Activated T-helper 17 cell treated with anti-CD3 and anti-CD28 coated beads, Interleukin-2, amount 50 U/mL, for 72 hours (primary cell): ENCODE measurements around the gene ABHD8. TPM values are rescaled to one million over a fixed set of nuclear protein-coding genes. Genes with fewer than 3 reads are reported as not detected.

Experiments
- ATAC-seq: fragments of 150-1000 bp; cut with Tn5 transposase; replicated peaks from 2 replicates; pipeline ENCODE4 v1.10.0; 2021; ENCODE audit warnings: mild to moderate bottlenecking, moderate library complexity
- H3K27ac Mint-ChIP-seq: one replicate; pipeline ENCODE4 v1.8.0; 2022; ENCODE audit warnings: mixed read lengths
- H3K27me3 Mint-ChIP-seq: one replicate; pipeline ENCODE4 v1.8.0; 2022; ENCODE audit warnings: mixed read lengths
- H3K36me3 Mint-ChIP-seq: one replicate; pipeline ENCODE4 v1.8.0; 2022; ENCODE audit warnings: low read depth, mild to moderate bottlenecking, mixed read lengths
- H3K4me1 Mint-ChIP-seq: one replicate; pipeline ENCODE4 v1.8.0; 2022; ENCODE audit warnings: mixed read lengths
- H3K4me3 Mint-ChIP-seq: one replicate; pipeline ENCODE4 v1.8.0; 2022; ENCODE audit warnings: mild to moderate bottlenecking, mixed read lengths
- H3K9me3 Mint-ChIP-seq: one replicate; pipeline ENCODE4 v1.8.0; 2022; ENCODE audit warnings: mixed read lengths
- total RNA-seq, 2 donors: library from RNA; stranded (reverse); gene quantifications; one replicate each; pipeline ENCODE4 v1.2.3, GENCODE V29; 2022

ABHD8 gene
- 1 to 10 TPM; 8.0 to 8.5 TPM for total RNA-seq

GRCh38 chr19:17303167-17303939, at the start of gene ABHD8:
ABHD8 (minus strand) TSS chr19:17303425; CDS start chr19:17301616, 1,809 bp downstream.
- H3K36me3 Mint-ChIP-seq, result no peaks in the 10 kb centered on the region
- peaks cover 4% of the 10 kb centered on the region for H3K4me1 Mint-ChIP-seq
- peak within 1 kb of the TSS; percentile 86 for H3K4me3 Mint-ChIP-seq
- no peaks in the 10 kb centered on the region for H3K27me3 Mint-ChIP-seq
- peak within 1 kb of the TSS; percentile 71 for H3K27ac Mint-ChIP-seq
- ATAC-seq, result peak; percentile 78
- H3K9me3 Mint-ChIP-seq, result no peaks in the 10 kb centered on the region

GRCh38 chr19:17352608-17353280, 49.5 kb upstream of the ABHD8 start:
- no peak for ATAC-seq
- Mint-ChIP-seq H3K27me3 (peaks cover 19% of the 10 kb centered on the region), H3K4me3 (no peak overlapping the region), H3K4me1 (no peaks in the 10 kb centered on the region), H3K9me3 (no peaks in the 10 kb centered on the region), H3K36me3 (no peaks in the 10 kb centered on the region), H3K27ac (no peak overlapping the region)

- Mint-ChIP-seq H3K27ac (no peak overlapping the region), H3K9me3 (no peaks in the 10 kb centered on the region), H3K36me3 (no peaks in the 10 kb centered on the region), H3K4me3 (no peak overlapping the region), H3K27me3 (peaks cover 21% of the 10 kb centered on the region), H3K4me1 (no peaks in the 10 kb centered on the region)
- ATAC-seq, result no peak
Measured at GRCh38 chr19:17351815-17352435, 48.7 kb upstream of the ABHD8 start.

DNA sequence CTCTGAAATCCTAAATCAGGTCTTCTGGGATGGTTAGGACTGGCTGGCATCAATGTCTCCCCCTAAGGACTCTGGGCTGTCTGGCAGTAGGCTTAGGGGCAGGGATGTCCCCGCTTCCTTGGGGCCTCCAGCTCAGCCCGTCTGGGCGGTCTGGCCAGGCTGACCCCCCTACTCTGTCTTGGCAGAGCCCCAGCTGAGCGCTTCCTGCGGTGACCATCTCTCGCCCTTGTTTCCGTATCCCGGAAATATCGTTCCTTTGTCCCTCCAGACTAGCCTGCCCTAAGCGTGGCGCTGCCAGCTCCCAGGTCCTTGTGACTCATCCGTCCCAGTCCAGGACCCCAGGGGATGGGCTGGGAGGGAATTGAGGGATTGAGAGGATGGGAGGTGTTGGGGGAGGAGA, 45.5 kb upstream of the ABHD8 start:
- Mint-ChIP-seq H3K9me3 (no peaks in the 10 kb centered on the region), H3K4me3 (no peak overlapping the region), H3K27me3 (peaks cover 20% of the 10 kb centered on the region), H3K27ac (no peak overlapping the region), H3K4me1 (peaks cover 6% of the 10 kb centered on the region), H3K36me3 (no peaks in the 10 kb centered on the region)
- no peak for ATAC-seq

DNA sequence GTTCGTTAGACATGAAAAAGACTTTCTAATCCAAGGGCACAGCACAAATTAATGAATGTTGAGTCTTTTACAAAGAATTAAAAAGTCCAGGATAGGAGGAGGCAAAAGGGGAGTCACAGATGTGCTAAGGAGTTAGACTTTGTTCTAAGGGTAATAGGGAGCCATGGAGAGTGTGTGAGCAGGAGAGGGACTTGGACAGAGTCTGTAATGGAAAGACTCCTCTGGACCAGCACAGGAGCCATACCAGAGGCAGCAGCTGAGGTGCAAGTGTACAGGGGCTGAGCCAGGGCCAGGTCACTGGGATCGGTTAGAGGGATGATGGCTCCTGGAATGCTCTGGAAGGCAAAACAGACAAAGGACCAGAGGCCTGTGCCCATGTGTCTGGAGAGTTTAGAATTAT, 44.7 kb upstream of the ABHD8 start:
- Mint-ChIP-seq H3K4me1 (peaks cover 6% of the 10 kb centered on the region), H3K27me3 (peaks cover 13% of the 10 kb centered on the region), H3K27ac (no peak overlapping the region), H3K36me3 (no peaks in the 10 kb centered on the region), H3K9me3 (no peaks in the 10 kb centered on the region), H3K4me3 (no peak overlapping the region)
- no peak for ATAC-seq

DNA sequence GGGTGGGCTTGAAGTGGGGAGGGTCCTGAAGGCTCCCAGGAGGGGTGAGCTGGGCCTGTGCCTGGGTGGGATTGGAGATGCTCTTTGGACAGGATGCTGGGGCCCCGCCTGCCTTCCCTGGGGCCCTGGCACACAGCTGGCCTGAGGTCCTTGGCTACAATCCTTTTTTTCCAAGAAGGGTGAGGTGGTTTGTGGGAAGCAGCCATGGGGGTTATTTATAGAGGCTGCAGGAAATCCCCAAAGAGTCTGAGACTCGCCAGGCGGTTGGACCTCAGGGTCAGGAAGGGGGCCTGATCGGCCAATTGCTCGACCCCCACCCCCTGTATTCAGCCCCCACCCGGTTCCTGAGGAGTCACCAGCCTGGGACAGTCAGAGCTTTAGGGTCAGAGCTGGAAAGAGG, 44.1 kb upstream of the ABHD8 start:
- H3K36me3 Mint-ChIP-seq, result no peaks in the 10 kb centered on the region
- H3K27me3 Mint-ChIP-seq, result peaks cover 13% of the 10 kb centered on the region
- ATAC-seq, result no peak
- H3K9me3 Mint-ChIP-seq, result no peaks in the 10 kb centered on the region
- no peak overlapping the region for H3K27ac Mint-ChIP-seq
- no peak overlapping the region for H3K4me3 Mint-ChIP-seq
- H3K4me1 Mint-ChIP-seq, result peaks cover 6% of the 10 kb centered on the region

GRCh38 chr19:17346109-17346671, 43.0 kb upstream of the ABHD8 start:
- Mint-ChIP-seq H3K36me3 (no peaks in the 10 kb centered on the region), H3K4me3 (no peak overlapping the region), H3K9me3 (no peaks in the 10 kb centered on the region), H3K4me1 (peaks cover 6% of the 10 kb centered on the region), H3K27ac (peak overlapping the region; percentile 41), H3K27me3 (peaks cover 9% of the 10 kb centered on the region)
- ATAC-seq, result peak; percentile 99

- H3K27me3 Mint-ChIP-seq, result no peaks in the 10 kb centered on the region
- H3K36me3 Mint-ChIP-seq, result no peaks in the 10 kb centered on the region
- H3K27ac Mint-ChIP-seq, result no peak overlapping the region
- no peak overlapping the region for H3K4me3 Mint-ChIP-seq
- no peak for ATAC-seq
- peaks cover 11% of the 10 kb centered on the region for H3K4me1 Mint-ChIP-seq
- H3K9me3 Mint-ChIP-seq, result no peaks in the 10 kb centered on the region
Measured at GRCh38 chr19:17341845-17342244, 38.6 kb upstream of the ABHD8 start.

DNA sequence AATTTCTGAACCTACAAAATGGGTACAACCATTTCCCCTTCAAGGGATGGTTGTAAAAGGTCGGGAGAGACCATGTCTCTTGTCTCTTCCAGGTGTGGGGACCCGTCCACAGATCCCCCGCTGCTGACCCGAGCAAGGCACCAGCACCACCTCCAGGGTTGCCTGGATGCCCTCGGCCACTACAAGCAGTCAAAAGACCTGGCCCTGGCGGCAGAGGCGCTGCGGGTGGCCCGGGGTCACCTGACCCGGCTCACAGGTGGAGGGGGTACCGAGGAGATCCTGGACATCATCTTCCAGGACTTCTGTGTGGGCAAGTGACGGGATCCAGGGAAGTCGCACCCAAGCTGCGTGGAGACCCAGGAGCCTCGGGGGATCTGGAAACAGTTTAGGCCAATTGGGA, 38.2 kb upstream of the ABHD8 start:
- no peaks in the 10 kb centered on the region for H3K27me3 Mint-ChIP-seq
- no peaks in the 10 kb centered on the region for H3K36me3 Mint-ChIP-seq
- no peak for ATAC-seq
- H3K4me1 Mint-ChIP-seq, result peaks cover 10% of the 10 kb centered on the region
- no peak overlapping the region for H3K27ac Mint-ChIP-seq
- H3K4me3 Mint-ChIP-seq, result no peak overlapping the region
- H3K9me3 Mint-ChIP-seq, result no peaks in the 10 kb centered on the region

GRCh38 chr19:17340871-17341357, 37.7 kb upstream of the ABHD8 start:
- Mint-ChIP-seq H3K9me3 (no peaks in the 10 kb centered on the region), H3K4me1 (peaks cover 5% of the 10 kb centered on the region), H3K4me3 (no peak overlapping the region), H3K27me3 (no peaks in the 10 kb centered on the region), H3K36me3 (no peaks in the 10 kb centered on the region), H3K27ac (no peak overlapping the region)
- no peak for ATAC-seq

DNA sequence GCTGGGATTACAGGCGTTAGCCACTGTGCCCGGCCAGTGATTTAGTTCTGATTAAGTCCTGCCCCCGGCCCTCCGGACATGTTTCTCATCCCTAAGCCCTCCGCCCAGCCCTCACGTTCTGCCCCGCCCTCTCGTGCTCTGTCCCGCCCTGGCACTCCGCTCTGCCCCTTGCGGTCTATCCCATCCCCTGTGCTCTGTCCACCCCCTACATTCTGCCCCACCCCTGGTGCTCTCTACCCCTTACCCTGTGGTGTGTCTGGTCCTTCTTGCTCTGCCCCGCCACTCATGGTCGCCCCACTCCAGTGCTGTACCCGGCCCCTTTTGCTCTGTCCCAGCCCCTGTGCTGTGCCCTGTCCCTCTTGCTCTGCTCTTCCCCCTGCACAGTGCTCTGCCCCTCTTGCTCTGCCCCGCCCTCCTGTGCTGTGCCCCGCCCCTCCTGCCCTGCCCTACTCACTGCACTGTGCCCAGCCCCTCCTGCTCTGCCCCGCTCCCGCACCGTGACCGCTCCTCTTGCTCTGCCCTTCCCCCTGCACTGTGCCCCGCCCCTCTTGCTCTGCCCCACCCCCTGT, 37.2 kb upstream of the ABHD8 start:
- Mint-ChIP-seq H3K27ac (no peak overlapping the region), H3K9me3 (no peaks in the 10 kb centered on the region), H3K36me3 (no peaks in the 10 kb centered on the region), H3K27me3 (no peaks in the 10 kb centered on the region), H3K4me1 (peaks cover 5% of the 10 kb centered on the region), H3K4me3 (no peak overlapping the region)
- ATAC-seq, result no peak

DNA sequence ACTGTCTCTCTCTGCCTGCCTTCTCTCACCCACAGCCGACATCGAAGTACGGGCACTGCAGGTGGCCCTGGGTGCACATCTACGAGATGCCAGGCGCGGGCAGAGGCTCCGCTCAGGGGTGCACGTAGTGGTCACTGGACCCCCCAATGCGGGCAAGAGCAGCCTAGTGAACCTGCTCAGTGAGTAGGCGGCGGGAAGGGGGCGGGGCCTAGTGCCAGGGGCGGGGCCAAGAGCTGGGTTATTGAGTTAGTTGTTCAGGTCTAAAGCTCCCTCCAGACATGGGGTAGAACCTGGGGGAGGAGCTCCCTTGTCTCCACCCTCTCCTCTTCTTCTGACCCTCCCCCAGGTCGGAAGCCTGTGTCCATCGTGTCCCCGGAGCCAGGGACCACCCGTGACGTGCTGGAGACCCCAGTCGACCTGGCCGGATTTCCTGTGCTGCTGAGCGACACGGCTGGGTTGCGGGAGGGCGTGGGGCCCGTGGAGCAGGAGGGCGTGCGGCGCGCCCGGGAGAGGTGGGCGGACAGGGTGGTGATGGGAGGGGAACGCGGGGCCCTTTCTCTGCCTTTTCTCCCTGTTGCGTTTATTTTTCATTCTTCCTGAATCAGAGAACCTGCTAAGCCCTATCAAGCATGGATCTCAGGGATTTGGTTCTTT, 36.0 kb upstream of the ABHD8 start:
- H3K9me3 Mint-ChIP-seq, result no peaks in the 10 kb centered on the region
- no peak for ATAC-seq
- H3K4me3 Mint-ChIP-seq, result peak overlapping the region; percentile 86
- H3K27ac Mint-ChIP-seq, result no peak overlapping the region
- H3K4me1 Mint-ChIP-seq, result peaks cover 12% of the 10 kb centered on the region
- H3K27me3 Mint-ChIP-seq, result no peaks in the 10 kb centered on the region
- no peaks in the 10 kb centered on the region for H3K36me3 Mint-ChIP-seq

GRCh38 chr19:17338433-17339078, 35.3 kb upstream of the ABHD8 start:
- Mint-ChIP-seq H3K27ac (no peak overlapping the region), H3K4me1 (peaks cover 17% of the 10 kb centered on the region)

More at GRCh38 chr19:17338433-17339078, 35.3 kb upstream of the ABHD8 start:
- no peak for ATAC-seq
- no peaks in the 10 kb centered on the region for H3K36me3 Mint-ChIP-seq
- H3K27me3 Mint-ChIP-seq, result no peaks in the 10 kb centered on the region
- peak overlapping the region; percentile 86 for H3K4me3 Mint-ChIP-seq
- no peaks in the 10 kb centered on the region for H3K9me3 Mint-ChIP-seq
